Activated CD4-positive, alpha-beta T cell treated with anti-CD3 and anti-CD28 coated beads for 24 hours (primary cell): ENCODE measurements around the gene FCRLB.
"Not testable (repeated sequence)": the region's sequence is repeated elsewhere in the genome, so short reads cannot be mapped to it uniquely, and the experiment has no call there.

ENCODE experiments used
- DNase-seq, 2 donors: peaks; one replicate each; pipeline ENCODE4 v3.0.0-alpha.2; 2020; ENCODE audit warnings: low read depth in 2 of 2

The FCRLB gene, protein sequence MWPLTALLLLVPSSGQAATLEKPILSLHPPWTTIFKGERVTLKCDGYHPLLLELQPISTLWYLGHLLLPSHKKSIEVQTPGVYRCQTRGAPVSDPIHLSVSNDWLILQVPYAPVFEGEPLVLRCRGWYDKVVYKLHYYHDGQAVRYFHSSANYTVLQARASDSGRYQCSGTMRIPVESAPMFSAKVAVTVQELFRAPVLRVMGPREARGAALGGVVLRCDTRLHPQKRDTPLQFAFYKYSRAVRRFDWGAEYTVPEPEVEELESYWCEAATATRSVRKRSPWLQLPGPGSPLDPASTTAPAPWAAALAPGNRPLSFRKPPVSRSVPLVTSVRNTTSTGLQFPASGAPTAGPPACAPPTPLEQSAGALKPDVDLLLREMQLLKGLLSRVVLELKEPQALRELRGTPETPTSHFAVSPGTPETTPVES

DNA sequence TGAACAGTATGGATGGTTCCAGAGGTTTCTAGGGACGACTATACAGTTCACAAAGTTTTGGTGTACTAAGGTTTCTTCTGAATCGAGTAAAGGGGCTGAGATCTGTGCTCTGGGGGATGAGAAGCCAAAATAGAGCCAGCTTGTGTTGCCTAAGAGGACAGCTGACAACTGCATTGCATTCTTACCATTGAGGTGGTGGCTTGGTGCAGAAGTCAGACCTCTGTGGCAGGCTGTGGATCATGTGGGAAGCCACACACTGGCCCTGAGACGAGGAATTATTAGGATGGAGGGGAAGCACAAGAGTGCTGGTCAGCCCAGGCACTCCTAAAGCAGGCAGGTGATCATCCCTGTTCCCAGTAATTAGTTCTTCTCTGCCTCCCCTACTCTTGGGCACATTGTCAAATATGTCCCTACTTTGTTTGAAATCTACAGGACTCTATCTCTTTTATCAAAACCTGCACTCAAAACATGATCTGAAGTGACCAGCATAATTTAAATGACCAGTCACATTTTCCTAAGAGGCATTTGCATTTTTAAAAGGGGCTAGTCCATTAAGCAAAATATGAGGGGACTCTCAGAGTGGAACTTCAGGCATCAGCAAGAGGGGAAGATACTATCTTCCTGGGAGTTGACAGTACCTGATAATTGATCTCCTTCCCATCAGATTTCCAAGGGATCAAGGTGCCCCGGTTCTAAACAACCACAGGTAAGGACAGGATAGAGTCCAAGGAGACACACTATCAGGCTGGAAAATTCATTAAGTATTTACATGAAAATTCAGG, at the start of gene FCRLB:
FCRLB (plus strand) TSS at position 589 of the 782 bp plus-strand sequence. CDS start 1,129 bp downstream, outside the sequence.
- no peak for DNase-seq

DNA sequence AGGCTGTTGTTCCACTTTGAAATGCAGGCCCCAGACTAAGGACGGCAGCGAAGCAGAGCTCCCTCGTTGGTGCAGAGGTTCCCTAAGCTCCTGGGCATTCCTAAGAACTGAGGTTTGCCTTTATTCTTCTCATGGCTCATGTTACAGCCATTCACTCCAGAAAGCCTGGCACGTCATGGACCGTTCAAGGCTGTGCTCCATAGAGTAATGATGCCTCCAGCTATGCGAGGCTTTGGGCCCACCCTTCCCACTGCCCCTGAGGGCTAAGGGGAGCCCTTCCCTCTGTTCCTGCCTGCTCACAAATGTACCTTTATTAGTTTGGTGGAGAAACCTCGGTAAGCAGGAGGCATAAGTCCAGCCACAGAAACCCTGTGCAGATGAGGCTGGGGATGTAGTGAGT, 47.9 kb upstream of the FCRLB start:
- DNase-seq = not testable (repeated sequence)

DNA sequence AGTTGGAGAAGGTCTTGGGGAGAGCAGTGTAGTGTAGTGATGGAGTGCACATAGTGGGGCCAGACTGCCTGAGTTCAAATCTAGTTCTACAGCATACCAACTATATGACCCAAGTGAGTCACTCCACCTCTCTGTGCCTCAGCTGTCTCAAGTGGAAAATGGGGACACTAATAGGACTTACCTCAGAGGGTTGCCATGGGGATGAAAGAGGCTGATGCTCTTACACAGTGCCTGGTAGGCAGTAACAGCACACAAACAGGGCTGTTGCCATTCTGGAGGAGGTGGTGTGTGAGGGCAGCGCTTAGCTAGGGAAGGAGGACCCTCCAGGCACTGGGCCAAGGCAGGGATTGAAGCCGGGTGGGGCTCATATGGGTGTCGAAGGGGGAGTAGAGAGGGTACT, 46.9 kb upstream of the FCRLB start:
- DNase-seq = not testable (repeated sequence)

DNA sequence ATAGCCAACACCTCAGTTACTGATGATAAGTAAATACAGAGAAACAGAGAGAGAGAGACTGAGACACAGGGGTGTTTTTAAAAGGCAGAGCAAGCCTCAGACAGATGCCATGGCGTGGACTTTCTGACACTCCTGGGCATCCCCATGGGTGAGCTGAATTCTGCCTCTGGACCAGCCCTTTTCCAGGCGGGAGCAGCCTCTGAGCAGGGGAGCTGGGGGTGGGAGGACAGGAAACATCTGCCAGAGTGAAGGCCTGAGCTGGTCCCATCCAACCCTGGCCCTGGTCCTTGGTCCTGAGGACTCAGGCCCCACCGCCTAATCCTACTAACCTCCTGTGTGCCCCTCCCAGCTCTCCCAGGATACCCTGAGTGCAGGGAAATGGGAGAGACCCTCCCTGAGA, 46.4 kb upstream of the FCRLB start:
- DNase-seq = not testable (repeated sequence)

DNA sequence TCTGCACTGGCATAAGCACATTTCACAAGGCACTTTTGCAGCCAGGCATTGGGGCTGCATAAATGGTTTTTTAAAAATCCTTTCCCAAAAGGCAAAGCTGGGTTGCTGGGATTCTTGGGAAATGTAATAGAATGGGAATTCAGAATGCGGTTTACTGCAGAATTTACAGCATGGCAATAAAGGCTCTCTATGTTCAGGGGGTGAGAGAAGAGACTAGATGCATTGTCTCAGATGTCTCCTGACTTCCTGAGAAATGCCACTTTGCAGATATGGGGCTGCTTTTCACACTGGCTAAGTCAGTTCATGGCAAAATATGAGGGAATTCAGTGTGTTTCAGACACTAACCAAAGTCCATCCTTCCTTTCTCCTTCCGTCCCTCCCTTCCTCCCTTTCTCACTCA, 44.9 kb upstream of the FCRLB start:
- DNase-seq = no peak

DNA sequence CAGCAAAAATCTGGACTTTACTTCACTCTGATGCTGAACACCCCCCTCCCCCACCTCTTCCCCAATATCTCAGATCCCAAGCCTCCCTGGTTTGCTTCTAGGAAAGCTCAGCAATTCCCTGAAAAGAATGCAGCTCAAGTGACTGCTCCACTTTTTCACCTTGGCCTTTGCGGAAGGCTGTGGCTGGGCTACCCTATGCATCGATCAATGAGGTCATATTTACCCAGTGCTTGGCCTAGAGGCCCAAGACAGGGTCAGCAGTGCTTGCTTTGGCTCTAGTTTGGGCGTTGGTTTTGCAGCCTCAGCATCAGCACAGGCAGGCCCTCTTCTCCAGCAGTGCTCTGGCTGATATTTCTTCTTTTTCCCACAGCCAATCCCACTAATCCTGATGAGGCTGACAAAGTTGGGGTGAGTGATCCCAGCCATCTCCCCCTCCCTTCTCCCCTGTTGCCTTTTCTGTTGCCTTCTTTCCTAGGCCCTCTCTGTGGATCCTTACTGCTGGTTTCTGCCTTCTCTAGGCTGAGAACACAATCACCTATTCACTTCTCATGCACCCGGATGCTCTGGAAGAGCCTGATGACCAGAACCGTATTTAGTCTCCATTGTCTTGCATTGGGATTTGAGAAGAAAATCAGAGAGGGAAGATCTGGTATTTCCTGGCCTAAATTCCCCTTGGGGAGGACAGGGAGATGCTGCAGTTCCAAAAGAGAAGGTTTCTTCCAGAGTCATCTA, 44.2 kb upstream of the FCRLB start:
- no peak for DNase-seq

DNA sequence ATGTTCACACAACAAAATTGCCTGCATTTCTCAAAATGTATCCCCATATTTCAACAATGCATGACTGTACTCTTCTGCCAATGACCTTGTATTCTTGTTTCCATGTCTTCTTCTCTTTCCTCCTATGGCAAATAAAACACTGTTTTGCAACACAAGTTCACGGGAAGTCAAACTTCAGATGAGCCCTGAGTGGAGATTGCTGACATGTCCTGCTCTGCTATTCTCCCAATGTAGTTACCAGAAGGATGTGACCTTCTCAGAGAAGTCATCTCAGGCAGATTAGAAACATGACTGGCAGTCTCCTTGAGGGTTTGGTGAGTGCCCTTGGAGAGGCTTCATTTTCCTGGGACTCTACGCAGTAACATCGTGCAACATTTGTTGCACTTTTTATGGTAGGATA, 42.8 kb upstream of the FCRLB start:
- DNase-seq = no peak

DNA sequence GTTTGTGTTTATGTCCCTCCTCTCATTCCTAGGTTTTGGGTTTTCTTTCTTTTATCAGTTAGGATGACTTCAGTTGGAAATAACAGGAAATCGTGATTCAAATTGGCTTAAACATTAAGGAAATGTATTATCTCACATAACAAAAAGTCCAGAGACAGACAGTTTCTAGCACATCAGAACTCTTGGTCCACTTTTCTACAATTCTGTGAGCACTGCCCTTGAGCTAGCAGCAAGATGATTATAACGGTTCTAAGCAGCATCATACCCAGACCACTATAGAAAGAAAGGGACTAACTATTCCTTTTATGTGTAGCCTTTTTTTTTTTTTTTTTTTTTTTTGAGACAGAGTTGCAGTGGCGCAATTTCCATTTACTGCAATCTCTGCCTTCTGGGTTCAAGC, 39.5 kb upstream of the FCRLB start:
- DNase-seq = no peak

DNA sequence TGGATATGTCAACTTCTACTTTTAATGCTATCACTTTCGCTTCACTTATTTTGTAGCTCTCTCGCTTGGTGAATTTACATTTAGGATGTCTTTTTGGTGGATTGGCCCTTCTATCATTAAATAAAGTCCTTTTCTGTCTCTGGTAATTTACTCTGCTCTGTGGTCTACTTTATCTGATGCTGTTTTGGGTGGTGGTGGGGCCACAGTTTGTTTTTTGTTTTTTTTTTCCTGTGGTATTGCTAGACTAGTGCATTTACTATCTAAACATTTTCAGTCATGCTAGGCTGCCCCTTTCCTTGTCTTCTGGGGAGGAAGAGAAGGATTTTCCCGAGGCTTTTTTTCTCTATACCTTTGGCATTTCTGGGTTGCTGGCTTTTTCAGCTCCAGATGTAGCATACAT, 32.4 kb upstream of the FCRLB start:
- DNase-seq = no peak

DNA sequence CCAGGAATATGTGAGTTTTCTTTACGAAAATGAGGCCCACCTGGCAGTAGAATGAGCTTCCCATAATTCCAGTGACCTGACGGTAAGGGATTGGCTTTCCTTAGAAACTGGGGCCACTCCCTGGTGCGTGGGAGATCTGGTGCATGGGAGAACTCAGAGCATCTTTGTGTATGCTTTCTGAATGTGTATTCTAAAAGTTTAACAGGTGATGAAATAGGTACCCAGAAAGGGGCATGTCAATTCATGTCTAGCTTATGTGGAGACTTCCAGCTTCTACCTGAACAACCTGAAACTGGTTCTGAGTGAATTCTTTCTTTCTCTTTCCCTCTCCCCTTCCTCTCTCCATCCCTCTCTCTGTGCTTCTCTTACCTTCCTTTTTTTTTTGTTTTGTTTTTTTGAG, 29.5 kb upstream of the FCRLB start:
- no peak for DNase-seq

DNA sequence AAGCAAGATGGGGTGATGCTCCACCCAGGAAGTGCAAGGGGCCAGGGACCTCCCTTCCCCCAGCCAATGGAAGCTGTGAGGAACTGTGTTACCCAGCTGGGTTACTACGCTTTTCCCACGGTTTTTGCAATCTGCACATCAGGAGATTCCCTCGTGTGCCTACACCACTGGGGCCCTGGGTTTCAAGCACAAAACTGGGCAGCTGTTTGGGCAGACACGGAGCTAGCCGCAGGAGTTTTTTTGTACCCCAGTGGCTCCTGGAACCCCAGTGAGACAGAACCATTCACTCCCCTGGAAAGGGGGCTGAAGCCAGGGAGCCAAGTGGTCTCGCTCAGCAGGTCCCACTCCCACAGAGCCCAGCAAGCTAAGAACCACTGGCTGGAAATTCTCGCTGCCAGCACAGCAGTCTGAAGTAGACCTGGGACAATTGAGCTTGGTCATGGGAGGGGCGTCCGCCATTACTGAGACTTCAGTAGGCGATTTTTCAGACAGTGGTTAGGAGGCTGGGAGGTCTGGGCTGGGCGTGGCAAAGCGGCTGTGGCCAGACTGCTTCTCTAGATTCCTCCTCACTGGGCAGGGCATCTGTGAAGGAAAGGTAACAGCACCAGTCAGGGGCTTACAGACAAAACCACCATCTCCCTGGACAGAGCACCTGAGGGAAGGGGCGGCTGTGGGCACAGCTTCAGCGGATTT, 28.2 kb upstream of the FCRLB start:
- DNase-seq = not testable (repeated sequence)

DNA sequence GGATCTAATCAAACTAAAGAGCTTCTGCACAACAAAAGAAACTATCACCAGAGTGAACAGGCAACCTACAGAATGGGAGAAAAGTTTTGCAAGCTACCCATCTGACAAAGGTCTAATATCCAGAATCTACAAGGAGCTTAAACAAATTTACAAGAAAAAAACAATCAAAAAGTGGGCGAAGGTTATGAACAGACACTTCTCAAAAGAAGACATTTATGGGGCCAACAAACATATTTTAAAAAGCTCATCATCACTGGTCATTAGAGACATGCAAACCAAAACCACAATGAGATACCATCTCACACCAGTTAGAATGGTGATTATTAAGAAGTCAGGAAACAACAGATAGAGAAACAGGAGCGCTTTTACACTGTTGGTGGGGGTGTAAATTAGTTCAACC, 23.0 kb upstream of the FCRLB start:
- not testable (repeated sequence) for DNase-seq

DNA sequence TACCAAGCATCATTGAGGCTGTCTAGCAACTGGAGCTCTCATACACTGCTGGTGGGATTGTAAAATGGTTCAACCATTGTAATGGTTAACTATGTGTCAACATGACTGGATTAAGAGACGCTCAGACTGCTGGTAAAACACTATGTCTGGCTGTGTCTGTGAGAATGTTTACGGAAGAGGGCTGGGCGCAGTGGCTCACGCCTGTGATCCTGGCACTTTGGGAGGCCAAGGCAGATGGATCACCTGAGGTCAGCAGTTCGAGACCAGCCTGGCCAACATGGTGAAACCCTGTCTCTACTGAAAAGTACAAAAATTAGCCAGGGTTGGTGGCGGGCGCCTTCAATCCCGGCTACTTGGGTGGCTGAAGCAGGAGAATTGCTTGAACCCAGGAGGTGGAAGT, 19.1 kb upstream of the FCRLB start:
- no peak for DNase-seq

DNA sequence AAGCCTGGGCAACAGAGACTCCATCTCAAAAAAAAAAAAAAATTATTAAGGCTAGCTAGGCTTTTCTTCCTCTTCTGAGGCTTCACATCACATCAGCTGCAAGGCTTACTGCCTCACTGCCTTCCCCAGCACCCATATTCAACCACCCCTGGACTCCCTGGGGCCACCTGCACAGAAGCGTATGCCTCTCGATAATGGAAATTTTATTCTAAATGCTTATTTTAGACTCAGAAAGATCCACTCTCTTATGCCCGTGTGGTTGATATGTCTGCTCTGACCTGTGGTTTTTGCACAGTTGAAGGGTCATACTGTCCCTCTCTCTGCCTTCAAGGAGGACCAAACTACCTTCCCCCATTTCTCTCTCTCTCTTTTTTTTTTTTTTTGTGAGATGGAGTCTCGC, 15.8 kb upstream of the FCRLB start:
- no peak for DNase-seq

DNA sequence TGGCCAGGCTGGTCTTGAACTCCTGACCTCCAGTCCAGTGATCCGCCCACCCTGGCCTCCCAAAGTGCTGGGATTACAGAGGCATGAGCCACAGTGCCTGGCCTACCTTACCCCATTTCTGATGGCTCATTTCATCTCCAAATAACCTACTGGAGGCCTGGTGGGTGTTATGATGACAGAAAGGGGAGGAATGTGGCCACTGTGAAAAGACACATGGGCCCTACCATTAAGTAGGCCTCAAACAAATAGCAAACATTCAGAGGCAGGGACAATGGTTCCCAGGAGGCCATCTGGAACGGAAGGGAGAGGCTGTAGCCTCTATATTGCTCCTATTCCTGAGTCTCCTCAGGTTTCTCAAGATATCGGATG, 15.2 kb upstream of the FCRLB start:
- DNase-seq = no peak

DNA sequence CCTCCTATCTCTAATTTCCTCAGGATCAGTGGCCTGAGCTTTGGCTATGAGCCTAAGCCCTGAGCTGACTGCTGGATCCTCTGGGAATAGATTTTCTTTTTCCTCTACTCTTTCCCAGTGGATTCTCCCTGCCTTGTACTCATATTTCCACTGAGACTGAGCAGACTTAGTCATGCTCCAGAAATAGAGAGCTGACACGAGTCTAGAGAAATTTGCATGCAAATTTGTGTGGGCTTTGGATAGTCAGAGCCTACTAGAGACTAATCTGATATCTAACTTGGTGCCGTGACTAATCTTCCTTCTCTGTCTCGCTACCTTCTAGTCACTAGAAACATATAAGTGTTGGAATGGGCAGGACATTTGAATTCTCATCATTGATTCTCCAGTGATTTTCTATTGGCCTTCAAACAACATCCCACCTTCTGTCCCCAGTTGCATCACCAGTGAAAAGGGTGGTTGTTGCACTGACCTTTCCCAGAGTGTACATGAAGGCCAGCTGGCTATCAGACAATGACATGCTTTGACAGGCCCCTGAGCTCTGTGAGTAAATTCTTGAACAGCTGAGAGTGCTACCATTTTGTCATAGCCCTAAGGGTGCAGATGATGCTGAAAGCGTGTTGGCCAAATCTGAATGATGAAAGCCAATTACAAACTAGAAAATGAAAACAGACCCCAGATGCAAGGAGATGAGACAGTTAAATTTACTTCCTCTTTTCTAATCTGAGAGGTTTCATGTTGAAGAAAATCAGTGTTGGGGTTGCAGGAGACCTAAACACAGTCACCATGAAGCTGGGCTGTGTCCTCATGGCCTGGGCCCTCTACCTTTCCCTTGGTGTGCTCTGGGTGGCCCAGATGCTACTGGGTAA, 14.6 kb upstream of the FCRLB start, which contains the start of gene FCRLA:
FCRLA (plus strand) TSS at position 748 of the 866 bp plus-strand sequence; CDS start at position 784, 36 bp downstream.
- DNase-seq = no peak

DNA sequence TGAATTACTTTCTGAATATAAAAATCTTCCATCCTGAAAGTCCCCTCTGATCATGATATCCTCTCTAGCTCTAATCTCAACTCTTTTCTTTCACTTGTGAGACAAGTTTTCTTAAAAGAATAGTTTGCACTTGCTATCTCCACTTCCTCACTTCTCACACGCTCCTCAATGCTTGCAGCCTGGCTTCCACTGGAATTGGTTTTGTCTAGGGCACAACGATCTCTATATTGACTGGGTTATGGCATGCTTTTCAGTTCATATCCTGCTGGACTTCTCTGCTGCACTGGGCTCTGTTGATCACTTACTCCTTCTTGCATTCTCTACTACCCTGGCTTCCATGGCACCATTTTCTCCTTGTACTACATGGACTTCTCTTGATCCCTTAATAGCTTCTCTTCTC, 13.8 kb upstream of the FCRLB start:
- no peak for DNase-seq

DNA sequence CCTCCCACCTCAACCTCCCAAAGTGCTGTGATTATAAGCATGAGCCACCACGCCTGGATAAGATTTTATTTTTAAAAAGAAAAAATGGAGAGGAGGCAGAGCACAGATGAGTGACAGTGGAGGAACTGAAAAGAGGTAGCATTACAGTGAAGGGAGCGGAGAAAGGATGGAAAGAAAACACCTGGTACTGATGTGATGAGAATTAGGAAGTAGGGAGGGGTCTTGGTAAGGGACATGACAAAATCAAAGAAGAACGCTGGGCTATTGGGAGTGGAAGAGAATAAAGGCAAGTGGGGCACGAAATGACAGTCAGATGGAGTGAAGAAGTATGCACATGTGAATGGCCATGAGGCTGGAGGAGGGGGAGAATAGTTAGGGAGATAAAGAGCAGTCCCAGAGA, 12.0 kb upstream of the FCRLB start:
- DNase-seq = no peak

DNA sequence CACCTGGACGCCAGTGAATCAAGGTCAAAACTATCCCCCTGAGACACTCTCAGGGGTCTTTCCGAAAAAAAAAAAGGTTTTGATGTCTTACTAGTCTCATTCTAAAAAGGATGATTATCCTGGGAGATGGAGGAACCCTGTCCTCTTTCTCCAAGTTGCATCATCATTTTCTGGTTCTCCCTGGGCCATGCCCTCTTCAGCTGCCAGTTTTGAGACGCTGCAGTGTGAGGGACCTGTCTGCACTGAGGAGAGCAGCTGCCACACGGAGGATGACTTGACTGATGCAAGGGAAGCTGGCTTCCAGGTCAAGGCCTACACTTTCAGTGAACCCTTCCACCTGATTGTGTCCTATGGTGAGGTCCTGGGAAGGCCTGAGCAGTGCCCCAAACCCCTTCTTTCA, 10.8 kb upstream of the FCRLB start:
- DNase-seq = no peak

DNA sequence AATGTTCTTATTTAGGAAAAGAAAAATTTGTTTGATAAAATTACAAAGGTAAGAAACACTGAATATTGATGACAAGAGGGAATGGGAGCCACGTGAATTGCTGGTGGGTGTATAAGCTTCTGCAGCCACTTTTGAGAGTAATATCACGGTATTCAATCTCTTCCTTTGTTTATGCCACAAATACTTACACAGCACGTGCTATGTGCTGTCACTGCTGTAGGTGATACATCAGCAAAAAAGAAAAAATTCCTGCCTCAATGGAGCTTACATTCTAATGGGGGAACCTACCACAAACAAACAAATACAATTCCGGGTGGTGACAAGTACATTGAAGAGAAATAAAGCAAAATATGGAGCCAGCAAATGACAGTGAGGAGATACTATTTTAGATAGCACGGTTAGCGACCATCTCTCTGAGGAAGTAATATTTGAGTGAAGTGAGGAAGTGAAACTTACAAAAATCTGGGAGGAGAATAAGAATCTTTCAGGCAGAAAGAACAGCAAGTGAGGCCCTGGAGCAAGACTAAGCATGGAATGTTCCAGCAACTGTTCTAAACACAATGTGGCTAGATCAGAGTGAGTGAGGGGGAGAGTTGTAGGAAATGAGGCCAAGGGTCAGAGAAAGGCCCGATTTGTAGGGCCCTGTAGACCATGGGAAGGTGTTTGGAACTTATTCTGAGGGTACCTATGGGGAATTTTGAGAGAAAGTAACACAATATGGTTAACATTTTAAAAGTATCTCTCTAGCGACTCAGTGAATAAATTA, 2.6 kb upstream of the FCRLB start:
- DNase-seq = no peak
